HG02885 (cell line): ENCODE data around the gene SPHK2.
"Not testable (repeated sequence)": the region's sequence is repeated elsewhere in the genome, so short reads cannot be mapped to it uniquely, and the experiment has no call there.

Source experiments
- ATAC-seq: cut with Tn5 transposase; IDR thresholded peaks from one replicate; pipeline ENCODE4 v1.9.1; 2021; ENCODE audit warnings: mild to moderate bottlenecking; ENCODE audit not compliant: unreplicated experiment, poor library complexity

The SPHK2 gene, protein sequence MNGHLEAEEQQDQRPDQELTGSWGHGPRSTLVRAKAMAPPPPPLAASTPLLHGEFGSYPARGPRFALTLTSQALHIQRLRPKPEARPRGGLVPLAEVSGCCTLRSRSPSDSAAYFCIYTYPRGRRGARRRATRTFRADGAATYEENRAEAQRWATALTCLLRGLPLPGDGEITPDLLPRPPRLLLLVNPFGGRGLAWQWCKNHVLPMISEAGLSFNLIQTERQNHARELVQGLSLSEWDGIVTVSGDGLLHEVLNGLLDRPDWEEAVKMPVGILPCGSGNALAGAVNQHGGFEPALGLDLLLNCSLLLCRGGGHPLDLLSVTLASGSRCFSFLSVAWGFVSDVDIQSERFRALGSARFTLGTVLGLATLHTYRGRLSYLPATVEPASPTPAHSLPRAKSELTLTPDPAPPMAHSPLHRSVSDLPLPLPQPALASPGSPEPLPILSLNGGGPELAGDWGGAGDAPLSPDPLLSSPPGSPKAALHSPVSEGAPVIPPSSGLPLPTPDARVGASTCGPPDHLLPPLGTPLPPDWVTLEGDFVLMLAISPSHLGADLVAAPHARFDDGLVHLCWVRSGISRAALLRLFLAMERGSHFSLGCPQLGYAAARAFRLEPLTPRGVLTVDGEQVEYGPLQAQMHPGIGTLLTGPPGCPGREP

DNA sequence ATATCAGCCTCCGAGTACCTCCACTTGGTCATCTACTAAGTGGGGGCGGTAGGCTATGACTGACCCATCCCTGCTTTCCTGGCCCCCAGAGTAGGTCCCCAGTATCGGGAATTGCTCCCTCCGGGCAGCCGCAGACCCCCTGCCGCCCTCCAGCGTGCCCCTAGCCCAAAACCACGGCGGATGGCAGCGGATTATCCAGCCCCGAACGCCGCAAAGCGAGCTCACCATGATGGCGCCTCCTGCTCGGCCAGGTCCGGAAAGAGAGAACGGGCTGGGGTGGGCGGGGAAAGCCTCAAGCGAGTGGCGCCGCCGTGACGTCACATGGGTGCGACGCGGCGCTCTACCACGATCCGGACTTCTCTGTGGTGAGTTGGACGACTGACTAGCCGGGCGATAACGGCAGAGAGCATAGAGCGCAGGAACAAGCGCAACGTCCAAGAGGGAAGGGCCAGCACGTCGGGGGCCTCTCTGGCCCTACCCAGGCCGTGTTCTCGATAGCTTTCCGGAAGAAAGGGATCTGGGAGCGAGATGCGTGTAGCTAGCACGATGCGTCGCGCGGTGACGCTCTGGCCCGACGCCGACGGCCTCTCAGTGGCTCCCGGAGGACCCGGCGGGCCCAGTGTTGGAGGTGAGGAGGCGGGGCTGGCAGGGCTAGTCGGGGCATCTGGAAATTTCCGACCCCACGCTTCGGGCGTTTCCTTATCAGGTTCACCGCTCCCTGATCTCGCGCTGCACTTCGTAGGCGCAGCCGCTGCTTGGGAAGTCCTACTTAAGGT, at the start of gene SPHK2, which contains the start of gene RPL18:
Gene SPHK2 (plus strand): TSS at position 591 of the 776 bp plus-strand sequence. CDS start 1,009 bp downstream, outside the sequence.
Gene RPL18 (minus strand): TSS at position 263 of the 776 bp plus-strand sequence. CDS start 35 bp downstream, at position 228.
- peak; percentile 85 for ATAC-seq

DNA sequence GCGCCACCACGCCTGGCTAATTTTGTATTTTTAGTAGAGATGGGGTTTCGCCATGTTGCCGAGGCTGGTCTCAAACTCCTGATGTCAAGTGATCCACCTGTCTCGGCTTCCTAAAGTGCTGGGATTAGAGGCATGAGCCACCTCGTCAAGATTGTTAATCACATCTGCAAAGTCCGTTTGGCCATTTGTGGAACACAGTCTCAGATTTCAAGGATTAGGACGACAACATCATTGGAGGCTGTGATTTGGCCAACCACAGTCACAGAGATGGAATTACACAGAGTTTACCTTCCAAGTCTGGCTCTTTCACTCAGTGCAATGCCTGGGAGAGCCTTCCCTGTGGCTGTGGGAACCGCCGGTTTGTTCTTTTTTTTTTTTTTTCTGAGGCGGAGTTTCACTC, 49.5 kb upstream of the SPHK2 start:
- ATAC-seq = no peak

DNA sequence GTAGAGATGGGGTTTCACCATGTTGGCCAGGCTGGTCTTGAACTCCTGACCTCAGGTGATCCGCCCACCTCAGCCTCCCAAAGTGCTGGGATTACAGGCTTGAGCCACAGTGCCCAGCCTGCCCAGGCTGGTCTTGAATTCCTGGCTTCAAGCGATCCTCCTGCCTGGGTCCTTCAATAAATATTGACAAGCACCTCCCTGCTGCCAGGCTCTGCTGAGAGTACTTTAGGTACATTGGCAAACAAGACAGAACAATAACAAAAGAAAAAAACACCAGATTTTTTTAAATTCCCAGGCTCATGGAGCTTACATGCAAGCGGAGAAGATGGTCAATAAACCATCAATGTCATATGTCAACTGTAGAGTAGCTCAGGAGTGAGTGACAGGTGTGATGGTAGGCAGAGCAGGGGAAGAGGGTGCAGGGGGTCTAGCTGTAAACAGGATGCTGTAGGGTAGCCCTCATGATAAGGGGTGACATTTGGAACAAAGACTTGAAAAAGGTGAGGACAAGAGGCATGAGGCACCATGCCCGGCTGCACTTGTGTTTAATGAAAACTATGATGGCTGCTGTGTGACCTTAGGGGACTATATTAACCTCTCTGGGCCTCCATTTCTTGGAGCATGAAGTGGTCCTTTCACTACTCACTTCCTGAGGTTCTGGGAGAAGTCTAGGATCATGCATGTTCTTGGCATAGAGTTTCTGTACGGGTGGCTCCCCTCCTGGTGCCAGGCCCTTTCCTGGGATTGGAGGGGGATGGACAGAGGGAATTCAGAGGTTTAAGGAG, 47.7 kb upstream of the SPHK2 start:
- no peak for ATAC-seq

DNA sequence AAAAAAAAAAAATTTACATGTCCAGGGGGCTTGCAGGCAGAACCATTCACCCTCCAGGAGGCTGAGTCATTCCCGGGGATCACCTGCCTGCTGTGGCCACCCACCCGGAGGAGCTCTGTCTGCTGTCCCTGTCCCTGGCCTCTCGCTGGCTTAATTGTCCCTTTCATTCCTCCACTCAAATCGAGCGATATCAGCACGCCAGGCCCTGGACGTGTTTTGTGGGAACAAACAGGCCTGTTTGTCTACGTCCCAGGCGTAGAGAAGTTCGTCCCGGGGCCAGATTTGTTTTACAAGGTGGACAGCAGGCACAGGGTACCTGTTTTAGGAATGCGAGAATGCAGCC, 46.2 kb upstream of the SPHK2 start:
- ATAC-seq = no peak

DNA sequence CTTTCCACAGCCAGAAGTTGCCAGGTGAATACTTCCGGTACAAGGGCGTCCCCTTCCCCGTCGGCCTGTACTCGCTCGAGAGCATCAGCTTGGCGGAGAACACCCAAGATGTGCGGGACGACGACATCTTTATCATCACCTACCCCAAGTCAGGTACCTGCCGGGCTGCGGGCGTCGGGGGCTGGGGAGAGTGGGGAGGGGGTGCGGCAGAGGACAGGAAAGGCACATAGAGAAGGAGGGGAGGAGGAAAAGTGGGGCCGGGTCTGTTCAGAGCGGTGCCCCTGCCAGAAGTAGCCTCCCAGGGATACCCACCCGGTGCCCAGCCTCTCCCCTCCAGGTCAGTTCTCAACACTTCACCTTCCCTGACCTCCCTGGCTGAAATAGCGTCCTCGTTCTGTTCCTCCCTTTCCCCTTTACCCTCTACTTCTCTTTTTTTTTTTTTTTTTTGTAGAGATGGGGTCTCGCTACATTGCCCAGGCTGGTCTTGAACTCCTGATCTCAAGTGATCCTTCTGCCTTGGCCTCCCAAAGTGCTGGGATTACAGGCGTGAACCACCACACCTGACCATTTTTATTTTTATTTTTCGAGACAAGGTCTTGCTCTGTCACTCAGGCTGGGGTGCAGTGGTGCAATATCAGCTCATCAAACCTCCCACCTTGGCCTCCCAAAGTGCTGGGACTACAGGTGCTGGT, 43.2 kb upstream of the SPHK2 start:
- no peak for ATAC-seq

DNA sequence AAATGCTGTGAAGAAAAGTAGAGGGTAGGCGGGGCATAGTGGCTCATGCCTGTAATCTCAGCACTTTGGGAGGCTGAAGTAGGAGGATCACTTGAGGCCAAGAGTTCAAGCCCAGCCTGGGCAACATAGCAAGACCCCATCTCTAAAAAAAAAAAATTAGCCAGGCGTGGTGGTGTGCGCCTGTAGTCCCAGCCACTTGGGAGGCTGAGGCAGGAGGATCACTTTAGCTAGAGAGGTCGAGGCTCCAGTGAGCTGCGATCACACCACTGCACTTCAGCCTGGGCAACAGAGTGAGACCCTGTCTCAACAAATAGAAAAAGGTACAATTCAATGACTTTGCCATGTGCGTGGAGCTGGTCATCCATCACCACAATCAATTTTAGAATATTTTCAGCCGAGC, 41.4 kb upstream of the SPHK2 start:
- ATAC-seq = not testable (repeated sequence)

DNA sequence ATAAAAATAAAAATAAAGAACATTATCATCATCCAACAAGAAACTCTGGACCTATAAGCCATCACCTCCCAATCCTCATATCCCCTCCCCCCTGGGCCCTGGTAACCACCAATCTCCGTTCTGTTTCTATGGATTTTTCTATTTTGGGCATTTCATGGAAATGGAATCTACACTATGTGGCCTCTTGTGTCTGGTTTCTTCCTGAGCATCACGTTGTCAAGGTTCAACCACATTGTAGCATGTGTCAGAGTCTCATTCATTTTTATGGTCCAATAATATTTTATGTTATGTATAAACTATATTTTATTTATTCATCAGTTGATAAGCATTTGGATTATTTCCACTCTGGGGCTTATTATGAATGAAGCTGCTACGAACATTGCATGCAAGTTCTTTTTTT, 40.4 kb upstream of the SPHK2 start:
- ATAC-seq = no peak

DNA sequence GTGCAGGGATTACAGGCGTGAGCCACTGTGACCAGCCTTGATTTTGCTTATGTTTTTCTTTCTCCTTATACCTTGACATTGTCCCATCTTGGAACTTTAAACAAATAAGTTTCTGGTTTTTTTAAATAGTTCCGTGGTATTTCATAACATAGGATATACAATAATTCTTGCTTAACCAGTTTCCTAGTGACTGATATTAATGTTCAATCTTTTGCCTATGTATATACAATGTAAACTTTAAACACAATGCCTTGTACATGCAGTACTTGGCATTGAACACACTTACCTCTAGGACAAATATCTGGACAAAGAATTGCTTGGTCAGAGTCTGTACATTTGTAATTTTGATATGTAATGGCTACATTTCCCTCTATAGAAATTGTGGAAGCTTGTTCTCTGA, 37.1 kb upstream of the SPHK2 start:
- no peak for ATAC-seq

DNA sequence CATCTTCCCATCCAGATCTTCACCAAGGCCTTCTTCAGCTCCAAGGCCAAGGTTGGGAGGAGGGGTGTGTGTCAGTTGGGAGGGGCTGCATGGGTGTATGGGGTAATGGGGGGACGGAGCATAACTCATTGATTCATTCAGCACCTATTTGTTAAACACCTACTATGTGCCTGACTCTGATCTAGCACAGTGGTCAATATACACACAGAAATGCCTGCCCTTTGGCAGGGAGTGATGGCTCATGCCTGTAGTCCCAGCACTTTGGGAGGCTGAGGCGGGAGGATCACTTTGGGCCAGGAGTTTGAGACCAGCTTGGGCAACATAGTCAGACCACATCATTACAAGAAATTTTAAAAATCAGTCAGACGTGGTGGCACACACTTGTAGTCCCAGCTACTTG, 31.9 kb upstream of the SPHK2 start:
- ATAC-seq = no peak

DNA sequence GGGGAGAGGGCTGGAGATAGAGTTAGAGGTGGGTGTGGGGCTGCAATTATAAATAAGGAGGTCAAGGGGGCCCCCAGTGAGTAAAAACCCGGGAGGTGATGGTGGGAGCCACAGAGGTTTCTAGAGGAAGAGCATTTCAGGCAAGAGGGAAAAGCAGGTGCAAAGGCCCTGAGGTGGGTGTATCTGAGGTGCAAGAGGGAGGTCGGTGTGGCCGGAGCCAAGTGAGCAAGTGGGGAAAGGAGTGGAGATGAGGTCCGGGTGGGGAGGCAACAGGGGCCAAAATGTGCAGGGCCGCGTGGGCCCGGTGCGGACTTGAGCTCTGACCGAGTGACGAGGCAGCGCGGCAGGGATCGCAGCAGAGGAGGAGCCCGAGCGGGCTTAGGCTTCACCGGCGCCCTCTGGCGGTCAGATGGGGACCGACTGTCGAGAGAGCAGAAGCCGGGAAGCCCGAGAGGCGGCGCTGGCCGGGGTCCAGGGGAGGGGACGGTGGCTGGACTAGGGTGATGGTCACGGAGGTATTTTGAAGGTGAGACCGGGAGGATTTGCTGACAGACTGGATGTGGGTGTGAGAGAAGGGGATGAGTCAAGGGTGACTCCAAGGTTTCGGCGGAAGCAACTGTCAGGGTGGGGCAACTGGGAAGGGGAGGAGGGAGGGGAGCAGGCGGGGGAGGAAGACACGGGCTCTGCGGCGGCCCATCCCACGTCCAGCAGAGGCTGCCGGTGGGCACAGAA, 30.5 kb upstream of the SPHK2 start:
- no peak for ATAC-seq

DNA sequence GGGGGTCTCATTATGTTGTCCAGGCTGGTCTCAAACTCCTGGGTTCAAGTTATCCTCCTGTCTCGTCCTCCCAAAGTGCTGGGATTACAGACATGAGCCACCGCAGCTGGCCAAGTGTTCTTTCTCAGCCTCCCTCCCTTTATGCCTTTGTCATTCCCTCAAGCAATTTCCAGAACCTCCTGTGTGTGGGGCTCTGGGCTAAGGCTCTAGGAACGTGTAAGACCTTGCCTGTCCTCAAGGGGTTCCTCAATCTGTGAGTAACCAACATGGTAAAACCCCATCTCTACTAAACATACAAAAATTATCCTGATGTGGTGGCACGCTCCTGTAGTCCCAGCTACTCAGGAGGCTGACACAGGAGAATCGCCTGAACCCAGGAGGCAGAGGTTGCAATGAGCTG, 28.3 kb upstream of the SPHK2 start:
- no peak for ATAC-seq

DNA sequence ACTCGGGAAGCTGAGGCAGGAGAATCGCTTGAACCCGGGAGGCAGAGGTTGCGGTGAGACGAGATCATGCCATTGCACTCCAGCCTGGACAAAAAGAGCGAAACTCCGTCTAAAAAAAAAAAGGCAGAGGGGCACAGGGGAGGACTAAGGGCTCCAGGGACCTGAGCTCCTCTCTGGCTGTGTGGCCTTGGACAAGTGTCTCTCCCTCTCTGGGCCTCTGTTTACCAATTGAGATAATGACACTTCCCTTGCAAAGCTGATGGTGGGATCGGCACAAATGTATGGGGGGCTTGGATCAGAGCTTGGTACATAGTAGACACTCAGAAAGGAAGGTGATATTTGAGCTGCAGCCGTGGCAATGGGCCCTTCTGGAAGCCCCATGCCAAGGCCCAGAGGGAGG, 24.1 kb upstream of the SPHK2 start:
- ATAC-seq = no peak

DNA sequence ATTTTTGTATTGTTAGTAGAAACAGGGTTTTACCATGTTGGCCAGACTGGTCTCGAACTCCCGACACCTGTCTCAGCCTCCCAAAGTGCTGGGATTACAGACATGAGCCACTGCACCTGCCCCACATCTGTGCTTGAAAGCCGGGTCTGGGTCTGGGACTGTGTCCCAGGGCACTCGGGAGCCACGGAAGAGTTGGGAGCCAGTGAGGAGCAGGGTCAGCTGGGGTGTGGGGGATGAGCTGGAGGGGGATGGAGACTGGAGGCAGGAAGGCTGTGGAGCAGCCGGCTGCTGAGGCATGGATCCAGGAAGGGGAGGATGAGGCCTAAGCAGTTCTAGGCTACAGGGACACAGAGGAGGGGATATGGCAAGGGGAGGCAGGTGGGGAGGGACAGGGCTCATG, 23.5 kb upstream of the SPHK2 start:
- ATAC-seq = no peak

DNA sequence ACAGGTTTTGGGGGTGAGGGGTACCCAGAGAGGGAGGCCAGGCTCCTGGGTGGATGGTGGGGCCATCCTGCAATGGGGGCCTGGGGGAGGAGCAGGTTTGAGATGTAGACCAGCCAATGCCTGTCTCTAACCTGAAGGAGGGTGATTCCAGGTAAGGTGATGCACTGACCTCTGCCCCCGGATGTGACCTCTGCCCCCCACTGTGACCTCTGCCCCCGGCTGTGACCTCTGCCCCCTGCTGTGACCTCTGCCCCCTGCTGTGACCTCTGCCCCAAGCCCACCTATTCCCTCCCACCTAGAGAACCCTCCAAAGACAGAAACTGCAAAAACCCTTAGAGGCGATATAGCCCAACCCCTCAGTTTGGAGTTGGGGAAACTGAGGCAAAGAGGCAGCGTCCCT, 23.1 kb upstream of the SPHK2 start:
- no peak for ATAC-seq

DNA sequence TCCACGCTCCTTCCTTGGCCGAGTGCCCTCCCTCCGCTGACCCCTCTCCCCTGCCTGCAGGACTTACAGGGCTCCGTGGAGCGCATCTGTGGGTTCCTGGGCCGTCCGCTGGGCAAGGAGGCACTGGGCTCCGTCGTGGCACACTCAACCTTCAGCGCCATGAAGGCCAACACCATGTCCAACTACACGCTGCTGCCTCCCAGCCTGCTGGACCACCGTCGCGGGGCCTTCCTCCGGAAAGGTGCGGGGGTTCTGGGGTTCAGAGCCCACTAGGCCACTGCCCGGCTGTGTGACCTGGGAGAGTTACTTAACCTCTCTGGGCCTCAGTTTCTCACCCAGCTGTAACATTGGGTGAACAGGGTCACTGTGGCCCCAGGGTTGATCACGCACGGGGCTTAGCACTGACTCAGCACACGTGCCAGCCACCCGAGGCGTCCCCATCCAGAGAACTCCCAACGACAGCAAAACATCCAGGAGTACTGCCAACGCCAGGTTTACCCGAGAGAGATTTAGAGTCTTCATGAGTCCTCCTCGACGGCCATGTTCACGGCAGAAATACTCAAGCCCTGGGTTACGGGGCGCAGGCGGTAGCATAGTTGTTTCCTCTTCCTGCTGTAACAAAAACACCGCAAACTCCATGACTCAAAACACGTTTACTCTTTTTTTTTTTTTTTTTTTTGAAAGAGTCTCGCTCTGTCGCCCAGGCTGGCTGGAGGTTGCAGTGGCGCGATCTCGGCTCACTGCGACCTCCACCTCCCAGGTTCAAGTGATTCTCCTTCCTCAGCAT, 22.4 kb upstream of the SPHK2 start:
- ATAC-seq = no peak

DNA sequence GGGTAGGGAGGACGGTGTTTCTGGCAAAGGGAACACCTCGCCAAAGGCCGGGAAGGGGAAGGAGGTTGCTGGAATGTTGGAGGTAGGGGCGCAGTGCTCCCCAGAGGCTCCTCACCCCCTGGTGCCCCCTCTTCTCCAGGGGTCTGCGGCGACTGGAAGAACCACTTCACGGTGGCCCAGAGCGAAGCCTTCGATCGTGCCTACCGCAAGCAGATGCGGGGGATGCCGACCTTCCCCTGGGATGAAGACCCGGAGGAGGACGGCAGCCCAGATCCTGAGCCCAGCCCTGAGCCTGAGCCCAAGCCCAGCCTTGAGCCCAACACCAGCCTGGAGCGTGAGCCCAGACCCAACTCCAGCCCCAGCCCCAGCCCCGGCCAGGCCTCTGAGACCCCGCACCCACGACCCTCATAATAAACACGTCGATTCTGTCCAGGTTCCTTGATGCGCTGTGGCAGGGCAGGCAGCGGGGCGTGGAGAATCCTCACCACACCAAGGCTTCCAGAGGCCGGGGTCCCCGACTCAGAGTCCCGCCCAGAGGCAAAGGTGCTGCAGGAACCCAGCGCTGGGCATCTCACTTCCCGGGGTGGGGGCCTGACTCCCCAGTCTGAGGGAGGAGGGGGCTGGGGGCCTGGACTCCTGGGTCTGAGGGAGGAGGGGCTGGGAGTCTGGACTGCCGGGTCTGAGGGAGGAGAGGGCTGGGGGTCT, 20.2 kb upstream of the SPHK2 start:
- no peak for ATAC-seq

DNA sequence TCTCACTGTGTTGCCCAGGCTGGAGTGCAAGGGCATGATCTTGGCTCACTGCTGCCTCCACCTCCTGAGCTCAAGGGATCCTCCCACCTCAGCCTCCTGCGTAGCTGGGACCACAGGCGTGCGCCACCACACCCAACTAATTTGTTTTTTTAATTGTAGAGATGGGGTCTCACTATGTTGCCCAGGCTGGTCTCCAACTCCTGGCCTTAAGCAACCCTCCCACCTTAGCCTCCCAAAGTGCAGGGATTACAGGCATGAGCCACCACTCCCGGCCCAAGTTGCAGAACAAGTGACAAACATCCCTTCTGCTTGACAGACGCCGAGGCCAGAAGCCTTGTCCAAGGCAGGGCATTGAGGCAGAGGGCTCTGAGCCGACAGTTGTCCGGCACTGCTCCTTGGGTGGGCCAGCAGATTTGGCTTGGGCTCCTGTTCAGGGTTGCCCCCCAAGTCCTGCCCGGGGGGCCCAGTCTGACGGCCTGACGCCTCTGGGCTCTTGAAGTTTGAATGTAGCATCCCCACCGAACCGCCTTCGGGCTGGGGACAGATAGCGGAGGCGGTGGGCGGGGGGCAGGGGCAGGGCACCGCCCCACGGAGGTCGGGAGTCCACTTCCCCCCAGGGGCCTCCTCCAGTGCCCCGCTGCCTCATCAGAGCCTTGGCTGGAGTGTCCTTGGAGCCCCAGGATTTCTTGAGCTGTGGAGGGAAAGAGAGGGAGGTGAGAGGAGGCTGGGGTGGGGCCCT, 18.5 kb upstream of the SPHK2 start:
- ATAC-seq = no peak
